B cell (primary cell): ENCODE data around the gene DNAI1. TPM values are rescaled to one million over a fixed set of nuclear protein-coding genes. Genes with fewer than 3 reads are reported as not detected.

ENCODE experiments used
- ATAC-seq: fragments of 200-7000 bp; cut with Tn5 transposase; one replicate; pipeline ENCODE4 v1.10.0; 2021; ENCODE audit warnings: low read depth, mild to moderate bottlenecking, moderate number of reproducible peaks, moderate library complexity
- CTCF ChIA-PET: fragments of 350-600 bp; sonication (Branson Sonifier 250); formaldehyde crosslinking; loops from one replicate; lab custom pipeline; 2021; ENCODE audit warnings: antibody characterized with exemption, inconsistent platforms; lab: Charles Lee
- POLR2A ChIA-PET: fragments of 350-600 bp; sonication (Branson Sonifier 250); formaldehyde crosslinking; loops from one replicate; lab custom pipeline; 2021; ENCODE audit warnings: antibody characterized with exemption; lab: Charles Lee
- DNase-seq: peaks from one replicate; pipeline ENCODE4 v3.0.0; 2013
- H2AFZ ChIP-seq: 2 replicates; pipeline ENCODE4 v1.6.1; 2012; ENCODE audit warnings: mild to moderate bottlenecking, low read depth, low read length; ENCODE audit not compliant: insufficient read depth, poor library complexity, severe bottlenecking
- H3K27ac ChIP-seq, 2 donors: 1 replicate in 1 of 2; 2 replicates in 1 of 2; pipeline ENCODE4 v1.5.1; 2012 to 2013; ENCODE audit warnings: low read length in 2 of 2, mild to moderate bottlenecking in 2 of 2, moderate library complexity in 1 of 2
- H3K27me3 ChIP-seq, 4 experiments: fragments of 200-600 bp in 1 of 4; sonication (generic) in 1 of 4; replicated peaks in 1 of 4; 1 replicate in 2 of 4; 2 replicates in 2 of 4; pipeline versions ENCODE4 v1.6.1 to v1.7.0; 2013 to 2016; ENCODE audit warnings: low read length in 3 of 4, mild to moderate bottlenecking in 2 of 4, mixed read lengths in 1 of 4, moderate library complexity in 1 of 4; ENCODE audit not compliant: insufficient read depth in 4 of 4, control insufficient read depth in 3 of 4; ENCODE audit errors: control extremely low read depth in 1 of 4
- H3K36me3 ChIP-seq, 2 experiments: replicated peaks in 1 of 2; 1 replicate in 1 of 2; 2 replicates in 1 of 2; pipeline versions ENCODE4 v1.6.1 to v1.7.1; 2013; ENCODE audit warnings: low read length in 1 of 2; ENCODE audit not compliant: insufficient read depth in 2 of 2, control insufficient read depth in 1 of 2; ENCODE audit errors: control extremely low read depth in 1 of 2, extremely low read depth in 1 of 2
- H3K4me1 ChIP-seq, 2 donors: fragments of 200-600 bp in 1 of 2; sonication (generic) in 1 of 2; 1 replicate in 1 of 2; 2 replicates in 1 of 2; pipeline versions ENCODE4 v1.5.1 to v1.6.1; 2013 to 2017; ENCODE audit warnings: low read length in 2 of 2; ENCODE audit not compliant: control insufficient read depth in 2 of 2, insufficient read depth in 2 of 2
- H3K4me2 ChIP-seq: replicated peaks from 2 replicates; pipeline ENCODE3; 2012; ENCODE audit warnings: mild to moderate bottlenecking, low read depth, low read length; ENCODE audit not compliant: poor library complexity, severe bottlenecking
- H3K4me3 ChIP-seq, 5 experiments: fragments of 200-600 bp in 1 of 5; sonication (generic) in 1 of 5; 1 replicate in 3 of 5; 2 replicates in 2 of 5; pipeline versions ENCODE4 v1.5.1 to v1.7.0; 2011 to 2016; ENCODE audit warnings: low read length in 4 of 5, mild to moderate bottlenecking in 4 of 5, low read depth in 2 of 5, control low read depth in 1 of 5, moderate library complexity in 1 of 5; ENCODE audit not compliant: insufficient read depth in 1 of 5; ENCODE audit errors: control extremely low read depth in 1 of 5, extremely low read depth in 1 of 5
- H3K79me2 ChIP-seq: fragments of 200-600 bp; sonication (generic); one replicate; pipeline ENCODE4 v1.6.0; 2016; ENCODE audit warnings: low read length; ENCODE audit not compliant: control insufficient read depth, insufficient read depth
- H3K9ac ChIP-seq: fragments of 200-600 bp; sonication (generic); 2 replicates; pipeline ENCODE4 v1.6.1; 2017; ENCODE audit warnings: mild to moderate bottlenecking, low read length, moderate library complexity
- H3K9me3 ChIP-seq, 3 donors: one replicate each; pipeline versions ENCODE4 v1.6.1 to v1.7.1; 2013; ENCODE audit warnings: low read length in 2 of 3; ENCODE audit not compliant: control insufficient read depth in 2 of 3, insufficient read depth in 1 of 3; ENCODE audit errors: control extremely low read depth in 1 of 3
- H4K20me1 ChIP-seq: 2 replicates; pipeline ENCODE4 v1.6.0; 2012; ENCODE audit warnings: mild to moderate bottlenecking, low read length; ENCODE audit not compliant: insufficient read depth, control insufficient read depth, poor library complexity, severe bottlenecking
- H3K27ac Mint-ChIP-seq: one replicate; pipeline ENCODE4 v1.8.0; 2021; ENCODE audit warnings: mixed read lengths
- H3K27me3 Mint-ChIP-seq: one replicate; pipeline ENCODE4 v1.8.0; 2021; ENCODE audit warnings: mixed read lengths
- H3K4me1 Mint-ChIP-seq: one replicate; pipeline ENCODE4 v1.8.0; 2021; ENCODE audit warnings: mixed read lengths
- H3K4me3 Mint-ChIP-seq: one replicate; pipeline ENCODE4 v1.8.0; 2021; ENCODE audit warnings: mixed read lengths
- H3K9me3 Mint-ChIP-seq: one replicate; pipeline ENCODE4 v1.8.0; 2022; ENCODE audit warnings: mixed read lengths; ENCODE audit not compliant: insufficient read depth
- CTCF ChIP-seq: fragments of 200-600 bp; IDR thresholded peaks from one replicate; pipeline ENCODE4 v1.8.0; 2022; ENCODE audit warnings: antibody characterized with exemption, mild to moderate bottlenecking
- EZH2 ChIP-seq: IDR thresholded peaks from 2 replicates; pipeline ENCODE4 v1.6.1; 2012; ENCODE audit warnings: borderline replicate concordance, low read depth, mild to moderate bottlenecking, moderate library complexity, low read length; ENCODE audit not compliant: insufficient read depth, poor library complexity, severe bottlenecking
- WGBS: methylation state at CpG from one replicate; pipeline ENCODE4 v1.1.5; 2013; ENCODE audit warnings: missing lambda C conversion rate; ENCODE audit not compliant: insufficient coverage; 5-methylcytosine and 5-hydroxymethylcytosine counted together
- intact Hi-C: fragments of 100-400 bp; cut with micrococcal nuclease; formaldehyde crosslinking; loops from one replicate; pipeline ENCODE4 v1.10.0; 2022
- polyA plus RNA-seq: library from polyadenylated mRNA; depleted of rRNA; stranded (reverse); fragments of >200 nt; gene quantifications from 2 replicates; pipeline ENCODE4 v1.2.3, GENCODE V29; 2012
- total RNA-seq, 2 donors: library from RNA; stranded (reverse); fragments of 120-200 nt in 1 of 2; gene quantifications; 1 replicate in 1 of 2; 2 replicates in 1 of 2; pipeline versions ENCODE4 v1.2.3 to v1.2.4, GENCODE V29; 2013 to 2022

The DNAI1 gene
- total and polyA plus RNA-seq, 2 donors (not counting 1 experiment from before 2014, with no cell fraction given), result not detected

GRCh38 chr9:34496149-34496712 is 37.6 kb downstream of the DNAI1 start:
- H3K36me3 ChIP-seq, result no peaks in the 10 kb centered on the region
- 88% methylated on average over 6 of the region's 6 CpGs for WGBS
- peaks cover 0 to 17% (median 8%) of the 10 kb centered on the region in 4 experiments for H3K27me3 ChIP-seq
- no peak overlapping the region for H3K9ac ChIP-seq
- Mint-ChIP-seq H3K9me3 (no peaks in the 10 kb centered on the region), H3K27me3 (peaks cover 32% of the 10 kb centered on the region), H3K4me3 (no peak overlapping the region), H3K4me1 (no peaks in the 10 kb centered on the region), H3K27ac (no peak overlapping the region)
- TF ChIP-seq EZH2, result no peak
- no peak for TF ChIP-seq CTCF
- ChIA-PET CTCF (interaction anchor here (0.7 to 3.2 kb wide), 8 partner anchors 10 to 166 kb away, joined by 3 to 17 read pairs (median 3); no protein-coding TSS in a partner anchor), POLR2A (no interaction called here)
- no peaks in the 10 kb centered on the region for H3K79me2 ChIP-seq
- no peak overlapping the region for H3K27ac ChIP-seq
- intact Hi-C loops, result no loop called here
- H3K4me1 ChIP-seq, result peaks cover 0 to 3% of the 10 kb centered on the region in 2 donors
- H2AFZ ChIP-seq, result no peak overlapping the region
- H3K9me3 ChIP-seq, result no peaks in the 10 kb centered on the region
- H4K20me1 ChIP-seq, result no peaks in the 10 kb centered on the region
- no peak overlapping the region for H3K4me3 ChIP-seq
- ATAC-seq (no peak), DNase-seq (no peak)
- H3K4me2 ChIP-seq, result no peak overlapping the region

- no peak for TF ChIP-seq CTCF
- CTCF ChIA-PET, result interaction anchor here (0.6 to 3.2 kb wide), 7 partner anchors 26 to 875 kb away, joined by 3 to 17 read pairs (median 4); no protein-coding TSS in a partner anchor
Measured at GRCh38 chr9:34498553-34498952, 39.9 kb downstream of the DNAI1 start.

More at GRCh38 chr9:34498553-34498952, 39.9 kb downstream of the DNAI1 start:
- DNase-seq, result no peak
- Histone ChIP-seq H2AFZ (no peak overlapping the region), H3K9me3 (no peaks in the 10 kb centered on the region), H3K36me3 (no peaks in the 10 kb centered on the region), H3K4me2 (no peak overlapping the region), H4K20me1 (no peaks in the 10 kb centered on the region), H3K4me1 (peaks cover 0 to 3% of the 10 kb centered on the region in 2 donors), H3K4me3 (no peak overlapping the region), H3K79me2 (no peaks in the 10 kb centered on the region), H3K27me3 (peaks cover 0 to 12% (median 4%) of the 10 kb centered on the region in 4 experiments), H3K27ac (no peak overlapping the region), H3K9ac (no peak overlapping the region)
- Mint-ChIP-seq H3K4me1 (no peaks in the 10 kb centered on the region), H3K27me3 (peaks cover 27% of the 10 kb centered on the region), H3K27ac (no peak overlapping the region), H3K4me3 (no peak overlapping the region), H3K9me3 (no peaks in the 10 kb centered on the region)
- 46% methylated on average over 3 of the region's 3 CpGs for WGBS
- intact Hi-C loops, result no loop called here
- no peak for ATAC-seq
- POLR2A ChIA-PET, result no interaction called here
